GM18907 (cell line): ENCODE data around the gene ETV5.

ENCODE experiments used
- ATAC-seq: cut with Tn5 transposase; IDR thresholded peaks from one replicate; pipeline ENCODE4 v1.9.1; 2021; ENCODE audit warnings: mild to moderate bottlenecking, moderate library complexity; ENCODE audit not compliant: unreplicated experiment

The ETV5 gene

GRCh38 chr3:186097317-186097662 is 11.6 kb downstream of the ETV5 start:
- no peak for ATAC-seq

DNA sequence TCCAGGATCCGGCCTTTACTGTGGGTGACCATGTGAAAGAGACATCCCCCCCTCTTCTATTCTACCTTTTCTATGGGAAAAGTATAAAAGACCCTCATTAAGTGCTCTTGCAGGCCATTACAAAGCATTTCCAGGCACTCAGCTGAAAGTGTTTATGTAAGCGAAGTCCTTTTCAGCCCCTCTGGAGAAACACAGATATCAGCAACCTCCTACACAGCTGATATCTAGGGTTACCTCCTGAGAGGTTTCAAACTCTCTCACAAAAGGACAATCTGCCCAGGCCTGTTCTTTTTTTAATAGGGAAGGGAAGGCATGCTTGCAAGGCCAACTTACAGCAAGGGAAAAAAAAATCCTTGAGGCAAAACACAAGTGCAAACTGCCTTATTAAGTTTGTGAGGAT is 12.6 kb downstream of the ETV5 start:
- no peak for ATAC-seq

DNA sequence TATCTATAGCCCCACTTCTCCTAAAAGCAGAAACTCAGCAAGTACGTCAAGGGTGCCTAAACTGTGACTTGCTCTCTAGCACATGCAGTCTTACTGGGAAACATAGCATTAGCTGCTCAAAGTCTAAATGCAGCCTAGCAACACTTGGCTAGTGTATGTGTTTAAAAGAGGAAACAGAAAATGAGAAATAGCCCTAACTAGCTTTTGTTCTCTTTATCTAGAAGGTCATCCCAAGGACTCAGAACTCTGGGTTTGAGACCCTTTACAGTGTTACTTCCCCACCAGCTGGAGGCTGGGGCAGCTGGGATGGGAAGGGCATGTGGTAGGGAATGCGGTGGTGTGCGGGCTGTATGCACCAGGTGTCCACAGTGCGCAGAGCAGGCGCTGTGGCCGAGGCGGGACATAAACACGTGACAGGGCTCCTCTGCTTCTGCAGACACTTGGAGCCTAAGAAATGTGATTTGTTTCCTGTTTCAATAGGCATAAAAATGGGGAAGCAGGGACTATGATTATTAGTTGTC is 13.3 kb downstream of the ETV5 start:
- ATAC-seq = no peak

DNA sequence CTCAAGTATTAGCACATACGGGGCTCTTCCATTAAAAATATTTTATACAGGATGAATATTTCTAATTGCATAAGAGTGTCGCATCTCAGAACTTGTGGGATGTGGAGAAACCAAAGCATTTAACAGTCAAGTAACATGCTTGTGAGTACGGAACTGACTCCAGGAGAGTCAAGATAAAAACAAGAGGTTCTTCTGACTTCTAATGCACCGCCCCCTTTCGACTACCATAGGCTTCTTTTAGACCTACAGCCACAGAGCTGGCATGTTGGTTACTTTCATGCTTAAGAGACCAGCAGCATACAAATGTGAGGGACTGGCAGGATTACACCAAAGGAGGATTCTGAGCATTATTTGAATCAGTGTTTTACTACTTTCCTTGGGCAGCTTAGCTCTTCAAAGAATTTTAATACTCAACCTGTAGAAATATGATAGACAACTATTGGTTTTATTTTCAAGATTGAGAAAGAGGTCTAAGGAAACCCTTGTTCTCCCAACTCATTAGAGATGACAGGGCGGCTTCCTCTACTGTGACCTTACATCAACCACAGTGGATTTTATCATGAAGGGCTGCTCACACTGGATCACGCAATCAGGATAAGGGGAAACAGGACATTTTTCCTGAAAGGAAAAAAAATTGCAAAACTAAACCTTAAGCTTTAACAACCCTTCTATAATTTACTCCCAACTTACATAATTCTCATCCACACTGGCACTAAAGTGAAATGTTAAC is 14.0 kb downstream of the ETV5 start:
- no peak for ATAC-seq

DNA sequence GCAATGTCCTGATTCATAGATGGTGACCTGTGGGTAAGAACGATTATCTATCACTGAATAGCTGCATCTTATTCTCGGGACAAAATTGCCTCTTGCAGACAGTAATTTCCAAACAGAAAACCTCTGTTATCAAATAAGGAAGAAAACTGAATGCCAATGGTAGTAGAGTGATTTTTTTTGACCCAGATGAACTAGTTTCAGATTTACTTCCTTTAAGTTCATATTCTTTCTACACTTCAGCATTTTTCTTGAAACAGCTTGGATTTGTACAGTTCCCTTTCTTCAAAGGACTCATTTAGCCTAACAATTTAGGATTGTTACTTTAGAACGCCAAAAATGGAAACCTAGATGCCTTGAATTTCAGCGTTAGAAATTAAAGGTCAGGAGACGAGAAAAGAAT is 14.6 kb downstream of the ETV5 start:
- no peak for ATAC-seq

DNA sequence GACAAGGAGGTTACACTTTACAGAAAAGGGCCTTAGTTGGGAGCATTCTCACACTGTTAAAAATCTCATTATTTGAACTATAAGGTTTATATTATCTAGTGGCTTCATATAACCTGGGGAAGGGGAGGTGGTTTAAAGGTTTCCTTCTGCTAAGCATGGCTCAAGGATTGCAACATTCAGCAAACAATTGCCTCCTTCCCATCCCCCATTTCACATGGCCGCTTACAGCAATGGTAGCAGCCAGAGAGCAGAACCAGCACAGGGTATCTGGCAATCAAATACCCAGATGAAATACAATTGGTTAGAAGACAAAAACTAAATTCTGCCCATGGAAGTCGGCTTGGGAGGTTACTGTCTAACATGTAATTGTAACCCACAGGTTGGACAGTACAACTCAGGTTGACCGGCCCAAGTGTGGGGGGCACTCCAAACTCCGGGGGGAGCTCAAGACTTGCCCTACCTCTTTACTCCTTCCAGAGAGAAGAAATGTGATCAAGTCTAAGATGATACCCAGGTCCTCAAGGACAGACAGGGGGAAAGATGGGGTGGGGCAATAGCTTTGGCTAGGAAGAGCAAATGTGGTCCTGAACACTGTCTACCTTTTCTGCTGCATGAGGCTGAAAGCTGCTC is 15.5 kb downstream of the ETV5 start:
- ATAC-seq = no peak

GRCh38 chr3:186092360-186093070 is 16.4 kb downstream of the ETV5 start:
- ATAC-seq = no peak

GRCh38 chr3:186090901-186091300 is 18.0 kb downstream of the ETV5 start:
- no peak for ATAC-seq

DNA sequence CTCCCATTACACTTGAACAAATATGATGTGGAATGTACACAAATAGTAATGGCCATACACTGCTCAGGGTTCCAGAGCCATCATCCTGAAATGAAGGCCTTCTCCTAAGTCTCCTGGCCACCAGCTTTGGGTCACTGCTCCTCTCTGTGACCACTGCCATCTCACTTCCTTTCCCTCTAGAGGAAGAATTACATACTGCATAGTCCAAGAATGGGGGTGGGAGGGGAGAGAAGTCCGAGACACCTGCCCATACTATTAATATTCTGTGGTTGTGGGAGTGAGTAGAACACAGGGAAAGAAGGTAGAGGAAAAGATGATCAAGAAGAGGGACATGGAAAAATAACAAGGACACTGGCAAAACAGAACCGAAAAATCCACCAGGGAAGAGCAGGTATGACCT is 20.6 kb downstream of the ETV5 start:
- ATAC-seq = no peak

DNA sequence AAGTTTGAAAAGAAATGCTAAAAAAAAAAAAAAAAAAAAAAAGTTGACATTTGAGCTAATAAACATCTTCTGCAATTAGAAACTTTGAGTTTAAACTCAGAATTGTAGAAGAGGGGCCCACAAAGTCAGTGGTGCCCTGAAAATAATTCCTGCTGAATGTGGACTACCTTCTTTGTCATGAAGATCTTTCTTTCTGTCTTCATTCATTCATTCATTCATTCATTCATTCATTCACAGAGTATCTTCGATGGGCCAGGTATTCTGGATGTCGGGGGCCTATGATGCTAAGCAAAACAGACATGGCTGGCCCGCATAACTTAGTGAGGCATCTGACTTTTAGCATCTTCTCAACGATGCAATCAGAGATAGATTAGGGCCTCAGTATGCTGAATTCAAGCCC is 24.6 kb downstream of the ETV5 start:
- ATAC-seq = no peak

DNA sequence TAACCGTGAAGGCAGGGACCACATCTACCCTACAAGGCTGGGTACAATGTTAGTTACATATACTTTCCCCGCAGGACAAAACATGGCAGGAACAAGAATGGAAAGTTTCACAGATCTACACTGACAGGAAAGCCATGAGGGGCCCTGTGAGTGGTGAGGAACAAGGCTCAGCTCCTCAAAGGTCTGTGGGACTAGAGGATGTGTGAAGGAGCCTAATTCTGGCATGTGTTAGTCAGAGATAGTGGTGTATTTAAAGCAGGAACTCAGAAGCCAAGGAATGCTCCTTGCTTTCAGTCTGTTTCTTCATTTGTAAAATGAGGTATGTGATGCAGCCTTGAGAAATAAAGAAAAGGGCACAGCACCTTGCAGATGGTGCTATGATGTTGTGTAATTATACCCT is 25.1 kb downstream of the ETV5 start:
- no peak for ATAC-seq

DNA sequence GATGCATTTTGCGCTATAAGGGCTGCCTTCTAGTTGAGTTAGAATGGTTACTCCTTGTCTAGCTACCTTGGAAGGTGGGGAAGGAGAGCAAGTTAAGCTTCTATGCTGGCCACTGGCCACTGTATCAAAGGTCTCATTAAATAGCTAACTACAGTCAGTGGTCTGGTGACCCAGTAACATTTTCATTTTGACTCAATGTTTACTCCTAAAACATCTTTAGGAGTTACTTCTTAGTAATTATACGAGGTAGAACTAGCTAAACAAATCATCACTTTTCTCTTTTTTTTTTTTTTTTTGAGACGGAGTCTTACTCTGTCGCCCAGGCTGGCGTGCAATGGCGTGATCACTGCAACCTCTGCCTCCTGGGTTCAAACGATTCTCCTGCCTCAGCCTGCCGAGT is 26.7 kb downstream of the ETV5 start:
- no peak for ATAC-seq

DNA sequence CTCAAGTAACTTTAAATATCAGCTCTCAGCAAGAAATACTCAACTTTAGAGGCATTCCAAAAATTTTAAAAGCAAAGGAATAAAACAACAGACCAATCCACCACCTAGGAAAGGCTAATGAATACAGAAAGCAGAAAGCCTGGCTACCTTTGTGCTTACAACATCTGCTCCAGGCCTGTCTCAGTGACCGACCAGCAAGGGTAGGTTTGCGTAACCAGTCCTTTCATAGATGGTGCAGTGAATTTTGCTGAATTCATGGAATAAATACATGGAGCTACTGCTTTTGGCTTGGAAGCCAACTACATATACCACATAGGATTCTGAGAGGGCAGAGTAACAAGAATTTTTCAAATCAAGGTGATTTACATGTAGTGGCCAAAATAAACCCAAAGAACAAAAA is 27.2 kb downstream of the ETV5 start:
- ATAC-seq = no peak

DNA sequence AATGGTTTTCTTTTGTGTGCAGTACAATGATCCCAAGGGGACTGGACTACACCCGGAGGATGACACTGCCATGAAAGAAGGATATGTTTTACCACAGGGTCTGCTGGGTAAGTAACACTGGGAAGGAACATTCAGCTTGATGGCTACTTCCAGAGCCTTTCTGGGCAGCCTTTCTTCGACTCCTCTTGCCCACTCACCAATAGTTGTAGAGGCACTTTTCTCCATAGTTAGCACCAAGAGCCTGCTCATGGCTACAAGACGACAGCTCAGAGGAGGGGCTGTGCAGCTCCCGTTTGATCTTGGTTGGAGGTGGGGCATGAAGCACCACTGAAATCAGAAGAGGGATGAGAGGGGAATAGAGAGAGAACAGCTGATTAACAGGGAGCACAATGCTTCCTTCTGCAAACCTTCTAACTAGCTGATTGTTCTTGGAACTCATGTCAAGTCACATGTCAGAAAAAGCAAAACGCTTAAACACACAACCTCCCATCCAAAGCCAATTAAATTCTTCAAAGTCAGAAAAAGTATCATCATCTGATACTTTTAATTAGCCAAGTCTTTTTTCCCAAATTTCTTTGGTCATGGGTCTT is 27.9 kb downstream of the ETV5 start:
- ATAC-seq = no peak

DNA sequence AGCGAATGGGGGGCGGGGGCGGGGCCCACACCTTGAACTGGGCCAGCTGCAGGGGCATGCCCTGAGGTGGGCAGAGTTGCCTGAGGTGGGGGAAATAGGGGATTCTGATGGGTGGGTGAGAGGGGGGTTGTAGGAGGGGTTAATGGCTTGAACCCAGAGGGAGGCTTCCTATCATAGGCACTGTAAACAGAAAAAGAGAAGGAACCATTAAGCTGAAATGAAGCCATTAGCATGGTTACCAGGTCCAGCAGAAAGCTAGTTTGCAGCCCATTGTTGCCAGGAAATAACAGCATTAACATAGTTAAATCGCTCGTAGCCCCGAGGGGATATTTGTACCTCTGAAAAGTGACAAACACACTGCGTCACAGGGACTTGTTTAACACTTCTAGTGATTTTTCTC is 29.0 kb downstream of the ETV5 start:
- ATAC-seq = no peak

DNA sequence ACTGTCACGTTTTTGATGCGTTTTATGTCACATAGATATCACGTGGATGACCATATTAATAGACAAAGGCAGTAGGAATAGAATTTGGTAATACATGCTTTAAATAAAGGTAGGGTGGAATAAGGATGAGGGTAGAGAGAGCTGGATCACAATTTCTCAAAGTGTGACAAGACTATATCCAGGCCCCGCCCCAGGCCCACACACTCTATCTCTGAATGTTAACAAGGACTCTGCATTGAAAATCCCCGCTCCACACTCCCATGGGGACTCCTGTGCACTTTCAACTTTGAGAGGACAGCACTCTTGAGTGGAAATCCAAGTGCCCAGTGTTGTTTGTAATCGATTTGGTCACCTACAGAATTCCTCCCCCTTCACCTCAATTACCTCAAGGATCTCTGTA is 31.4 kb downstream of the ETV5 start:
- ATAC-seq = no peak

DNA sequence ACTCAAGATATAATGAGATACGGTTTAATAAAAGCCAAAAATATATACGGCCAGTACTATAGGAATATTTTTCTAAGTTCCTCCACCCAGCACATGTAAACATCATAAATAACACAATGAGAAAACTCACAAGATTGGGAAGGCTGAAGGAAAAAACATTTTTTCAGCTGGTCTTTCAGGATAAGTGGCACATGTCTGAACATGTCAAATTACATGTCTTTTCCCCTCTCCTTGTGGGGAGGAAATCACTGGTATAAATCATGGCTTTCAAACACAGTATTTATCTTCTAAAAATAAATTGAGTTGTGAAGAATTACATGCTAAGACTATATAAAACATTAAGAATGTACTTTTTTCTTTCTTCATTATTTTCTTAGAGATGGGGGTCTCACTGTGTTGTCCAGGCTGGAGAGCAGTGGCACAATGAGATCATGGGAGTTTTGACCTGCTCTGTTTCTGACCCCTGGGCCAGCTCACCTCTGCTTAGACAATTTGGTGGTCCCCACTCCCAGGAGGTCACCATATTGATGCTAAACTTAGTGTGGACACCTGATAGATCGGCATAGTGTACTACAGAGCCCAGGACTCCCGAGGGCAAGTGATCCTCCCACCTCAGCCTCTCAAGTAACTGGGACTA is 32.8 kb downstream of the ETV5 start:
- no peak for ATAC-seq

GRCh38 chr3:186075489-186075888 is 33.4 kb downstream of the ETV5 start:
- ATAC-seq = no peak

GRCh38 chr3:186073641-186074040 is 35.2 kb downstream of the ETV5 start:
- ATAC-seq = no peak

DNA sequence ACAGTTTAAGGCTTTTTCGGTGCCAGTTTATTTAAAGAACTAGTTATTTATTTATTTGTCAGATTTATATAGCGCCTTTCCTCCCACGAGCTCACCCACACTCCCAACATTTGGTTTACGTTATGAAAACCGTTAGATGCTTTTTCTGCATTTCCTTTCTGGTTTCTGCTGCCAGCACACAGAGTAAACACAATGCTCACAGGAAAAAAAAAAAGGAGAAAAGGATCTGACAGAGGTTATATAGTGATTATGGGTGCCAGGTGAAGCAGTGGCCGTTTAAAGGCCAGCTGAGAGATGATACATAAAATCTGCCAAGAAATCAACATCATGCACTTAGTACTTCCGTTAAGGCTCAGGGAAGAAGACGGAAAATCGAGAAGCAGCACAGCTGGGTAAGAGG is 37.9 kb downstream of the ETV5 start:
- ATAC-seq = no peak

GRCh38 chr3:186070550-186070949 is 38.3 kb downstream of the ETV5 start:
- no peak for ATAC-seq
